ENCODE data around the gene ETF1. TPM values are rescaled to one million over a fixed set of nuclear protein-coding genes. Genes with fewer than 3 reads are reported as not detected.

ETF1 gene
- total and polyA plus RNA-seq, 9 of the 15 experiments (the other 6 are each of a cell fraction or from before 2014, with no cell fraction given) = 53.7 to 209 (median 164) TPM

GRCh38 chr5:138468133-138468965 lies 74.7 kb downstream of the ETF1 start (continued):
- no peak for TF ChIP-seq ZNF398 (CRISPR knock-in tag; IDR thresholded peaks at IDR 0.05)
- no peak for TF ChIP-seq MXI1 (IDR thresholded peaks at IDR 0.05; ENCODE audit: low read depth, low read length)
- TF ChIP-seq NR2C1 (IDR thresholded peaks at IDR 0.05) = no peak
- TF ChIP-seq NR2C1 (tag; IDR thresholded peaks at IDR 0.05) = no peak
- no peak; the same call in 1 of the 2 replicates for TF ChIP-seq NR2C2 (CRISPR knock-in tag; IDR thresholded peaks at IDR 0.05)
- no peak for TF ChIP-seq NR2C2 (tag; IDR thresholded peaks at IDR 0.05)
- TF ChIP-seq, protein P1, sequence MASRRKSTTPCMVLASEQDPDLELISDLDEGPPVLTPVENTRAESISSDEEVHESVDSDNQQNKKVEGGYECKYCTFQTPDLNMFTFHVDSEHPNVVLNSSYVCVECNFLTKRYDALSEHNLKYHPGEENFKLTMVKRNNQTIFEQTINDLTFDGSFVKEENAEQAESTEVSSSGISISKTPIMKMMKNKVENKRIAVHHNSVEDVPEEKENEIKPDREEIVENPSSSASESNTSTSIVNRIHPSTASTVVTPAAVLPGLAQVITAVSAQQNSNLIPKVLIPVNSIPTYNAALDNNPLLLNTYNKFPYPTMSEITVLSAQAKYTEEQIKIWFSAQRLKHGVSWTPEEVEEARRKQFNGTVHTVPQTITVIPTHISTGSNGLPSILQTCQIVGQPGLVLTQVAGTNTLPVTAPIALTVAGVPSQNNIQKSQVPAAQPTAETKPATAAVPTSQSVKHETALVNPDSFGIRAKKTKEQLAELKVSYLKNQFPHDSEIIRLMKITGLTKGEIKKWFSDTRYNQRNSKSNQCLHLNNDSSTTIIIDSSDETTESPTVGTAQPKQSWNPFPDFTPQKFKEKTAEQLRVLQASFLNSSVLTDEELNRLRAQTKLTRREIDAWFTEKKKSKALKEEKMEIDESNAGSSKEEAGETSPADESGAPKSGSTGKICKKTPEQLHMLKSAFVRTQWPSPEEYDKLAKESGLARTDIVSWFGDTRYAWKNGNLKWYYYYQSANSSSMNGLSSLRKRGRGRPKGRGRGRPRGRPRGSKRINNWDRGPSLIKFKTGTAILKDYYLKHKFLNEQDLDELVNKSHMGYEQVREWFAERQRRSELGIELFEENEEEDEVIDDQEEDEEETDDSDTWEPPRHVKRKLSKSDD (conservative IDR thresholded peaks at IDR 0.05; ENCODE audit: low read length) = no peak
- TF ChIP-seq KAT2B (IDR thresholded peaks at IDR 0.05; ENCODE audit: low read depth, low read length) = no peak
- TF ChIP-seq ARID3B (CRISPR knock-in tag; IDR thresholded peaks at IDR 0.05; ENCODE audit: borderline replicate concordance) = no peak
- TF ChIP-seq NFE2 (IDR thresholded peaks at IDR 0.05; ENCODE audit: low read depth) = no peak
- no peak for TF ChIP-seq CREM (IDR thresholded peaks at IDR 0.05; ENCODE audit: low read depth)
- TF ChIP-seq SRF (CRISPR knock-in tag; IDR thresholded peaks at IDR 0.05) = no peak
- peak; percentile 65 for TF ChIP-seq KDM5B (IDR thresholded peaks at IDR 0.05; ENCODE audit: insufficient replicate concordance, low read depth, low read length)
- TF ChIP-seq ZNF197 (CRISPR knock-in tag; IDR thresholded peaks at IDR 0.05; ENCODE audit: low read depth) = no peak
- TF ChIP-seq SMAD3 (CRISPR knock-in tag; conservative IDR thresholded peaks at IDR 0.05) = no peak
- TF ChIP-seq EP400 (IDR thresholded peaks at IDR 0.05) = peak; percentile 31; the same call in 1 of the 2 replicates
- TF ChIP-seq TCF7 (IDR thresholded peaks at IDR 0.05; ENCODE audit: borderline replicate concordance) = no peak
- no peak for TF ChIP-seq HMGN3 (IDR thresholded peaks at IDR 0.05; ENCODE audit: borderline replicate concordance, extremely low read depth, insufficient read length, low read depth, low read length)
- TF ChIP-seq RBM39 (optimal IDR thresholded peaks at IDR 0.05; ENCODE audit: low read depth, low read length) = peak; percentile 17
- TF ChIP-seq HDAC3 (IDR thresholded peaks at IDR 0.05; ENCODE audit: borderline replicate concordance, partially characterized antibody) = no peak
- peak; percentile 31; the same call in 1 of the 2 replicates for TF ChIP-seq E2F5 (CRISPR knock-in tag; IDR thresholded peaks at IDR 0.05)
